GM19238 (cell line): ENCODE measurements around the gene MICAL1.

Source experiments
- DNase-seq: peaks from one replicate; pipeline ENCODE4 v3.0.0; 2011; ENCODE audit warnings: low spot score; ENCODE audit not compliant: insufficient read length

The MICAL1 gene

DNA sequence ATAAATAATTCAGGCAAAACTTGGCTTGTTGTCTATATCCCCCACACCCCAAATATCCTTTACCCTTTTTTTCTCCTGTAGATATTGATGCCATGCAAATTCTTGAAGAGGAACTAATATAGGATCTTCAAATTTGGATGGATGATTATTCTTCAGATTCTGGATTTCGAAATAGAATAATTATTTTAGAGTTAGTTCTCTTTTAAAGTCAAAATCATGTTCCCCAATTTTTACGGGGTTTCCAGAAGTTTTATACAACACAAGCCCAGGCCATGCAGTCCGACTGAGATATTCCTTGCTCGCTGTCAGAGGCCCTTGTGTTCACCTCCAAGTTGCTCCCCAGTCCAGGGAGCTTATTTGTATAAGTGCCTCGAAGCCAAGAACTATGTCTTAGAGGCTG is 19.5 kb downstream of the MICAL1 start:
- DNase-seq, result no peak

DNA sequence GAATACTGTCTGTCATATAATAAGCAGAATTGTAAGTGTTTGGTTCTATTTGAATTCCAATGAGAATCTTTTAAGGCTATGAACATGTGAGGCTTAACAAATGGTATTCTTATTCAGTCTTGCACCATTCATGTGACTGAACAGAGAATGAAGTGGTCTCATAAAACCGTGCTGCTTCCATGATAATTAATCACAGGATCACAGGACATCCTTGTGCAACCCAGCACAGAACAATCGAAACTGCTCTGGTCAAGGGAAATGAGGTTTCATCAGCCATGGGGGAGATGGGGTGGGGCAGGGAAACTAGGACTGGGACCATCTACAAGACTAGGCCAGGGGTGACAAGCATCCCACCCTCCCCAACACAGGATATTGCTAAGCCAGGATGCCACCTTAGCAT is 21.1 kb downstream of the MICAL1 start:
- no peak for DNase-seq

DNA sequence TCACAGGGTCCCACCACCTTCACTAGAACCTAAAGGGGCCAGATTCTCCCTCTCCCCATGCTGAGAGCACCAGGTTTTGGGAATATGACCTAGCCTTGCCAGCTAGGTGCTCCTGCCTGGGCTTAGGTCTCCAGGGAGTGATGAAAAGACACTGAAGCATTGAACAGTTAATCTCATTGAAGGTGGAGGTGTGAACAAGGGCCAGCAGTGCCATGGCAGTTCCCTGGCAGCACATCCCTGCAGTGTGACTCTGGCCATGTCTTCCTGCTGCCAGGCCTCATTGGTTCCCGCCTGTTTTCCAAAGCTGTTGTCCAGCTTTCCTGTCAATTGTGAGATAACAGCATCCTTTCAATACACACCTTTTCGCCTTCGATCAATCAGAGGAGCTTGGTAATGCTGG is 26.1 kb downstream of the MICAL1 start:
- DNase-seq, result no peak

DNA sequence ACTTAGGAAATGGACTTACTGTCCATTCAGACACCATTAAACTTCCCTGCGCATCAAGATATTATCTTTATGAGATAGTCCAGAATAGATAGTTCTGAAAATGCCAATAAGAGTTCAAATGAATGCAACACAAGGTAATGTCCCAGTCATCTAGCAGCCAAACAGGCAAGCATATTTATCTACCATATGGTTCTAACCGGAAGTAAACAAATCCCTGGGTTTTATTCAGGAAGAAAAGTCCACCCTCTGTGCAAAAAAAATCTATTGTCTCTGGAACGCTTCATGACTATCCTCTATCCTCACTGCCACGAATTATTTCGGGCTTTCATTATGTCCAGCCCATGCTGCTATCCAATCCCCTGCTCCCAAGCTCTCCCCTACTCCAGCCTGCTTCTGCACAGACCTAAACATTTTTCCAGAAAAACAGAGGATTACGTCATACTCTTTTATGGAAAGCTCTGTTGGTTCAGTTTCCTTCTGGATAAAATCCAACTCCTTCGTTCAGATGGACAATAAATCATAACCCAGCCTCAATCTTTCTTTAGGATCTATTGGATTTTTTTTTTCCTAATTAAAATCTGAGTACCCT is 26.6 kb downstream of the MICAL1 start:
- no peak for DNase-seq

DNA sequence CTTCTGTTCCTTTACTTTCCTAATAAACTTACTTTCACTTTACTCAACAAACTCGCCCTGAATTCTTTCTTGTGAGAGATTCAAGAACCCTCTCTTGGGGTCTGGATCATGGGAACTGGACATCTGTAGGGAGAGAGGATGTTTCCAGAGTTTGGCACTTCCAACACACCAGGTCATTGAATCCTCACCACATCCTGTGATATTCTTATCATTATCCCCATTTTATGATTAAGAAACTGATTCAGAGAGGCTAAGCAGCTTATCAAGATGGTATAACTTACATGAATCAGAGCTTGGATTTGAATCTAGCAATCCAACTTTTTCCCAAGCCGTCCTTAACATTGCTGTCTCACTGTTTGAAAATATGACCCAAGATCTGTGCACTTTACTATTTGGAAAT is 30.6 kb downstream of the MICAL1 start:
- no peak for DNase-seq

DNA sequence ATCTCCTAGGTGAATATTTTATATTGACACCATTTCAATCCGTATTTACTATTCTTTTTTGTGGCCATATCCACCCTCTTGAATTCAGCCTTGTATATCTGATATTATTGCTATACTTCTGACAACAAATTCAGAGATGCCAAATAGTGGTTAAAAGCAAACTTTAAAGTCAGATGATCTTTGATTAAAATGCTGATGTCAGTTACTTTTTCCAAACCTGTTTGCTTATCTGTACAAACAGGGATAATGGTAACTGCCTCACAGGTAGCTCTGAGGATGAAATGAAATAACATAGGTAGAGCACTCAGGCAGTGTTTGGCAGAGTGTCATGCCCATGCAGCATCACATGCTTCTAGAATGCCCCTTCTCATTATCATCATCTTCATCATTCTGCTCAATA is 34.4 kb downstream of the MICAL1 start:
- no peak for DNase-seq

DNA sequence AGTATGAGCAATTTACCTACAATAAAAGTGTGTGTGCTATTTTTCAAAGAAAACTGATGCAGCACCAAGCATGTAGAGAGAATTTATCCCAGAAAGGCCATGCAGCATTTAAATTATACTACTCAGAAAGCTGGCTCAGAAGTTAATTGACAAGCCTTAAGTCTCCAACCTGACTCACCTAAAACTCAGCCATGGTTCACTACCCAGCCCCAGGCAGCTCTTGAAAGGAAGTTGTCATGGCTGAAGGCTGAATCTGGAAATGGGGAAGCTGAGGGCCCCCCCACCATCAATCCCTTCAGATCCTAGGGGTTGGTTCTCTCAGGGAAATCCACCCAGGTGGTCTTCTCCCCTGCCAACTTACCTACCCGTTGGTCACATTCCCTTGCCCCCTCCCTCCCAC is 34.8 kb downstream of the MICAL1 start:
- no peak for DNase-seq

DNA sequence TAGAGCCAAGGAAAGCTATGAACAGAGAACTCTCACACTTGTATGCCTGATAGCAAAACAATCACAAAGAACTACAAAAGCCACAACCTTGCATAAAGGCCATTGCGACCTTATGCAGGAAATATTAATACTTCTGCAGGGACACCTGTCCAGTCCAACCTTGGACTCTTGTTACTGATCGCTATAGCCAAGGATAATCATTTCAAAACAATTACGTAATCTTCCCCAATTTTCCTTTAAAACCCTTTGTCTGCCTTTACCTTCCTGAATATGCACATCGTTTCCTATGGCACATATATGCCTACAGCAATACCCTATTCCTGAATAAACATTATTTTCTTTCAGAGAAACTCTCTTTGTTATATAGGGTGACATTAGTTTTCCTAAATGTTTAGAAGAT is 37.9 kb downstream of the MICAL1 start:
- no peak for DNase-seq

DNA sequence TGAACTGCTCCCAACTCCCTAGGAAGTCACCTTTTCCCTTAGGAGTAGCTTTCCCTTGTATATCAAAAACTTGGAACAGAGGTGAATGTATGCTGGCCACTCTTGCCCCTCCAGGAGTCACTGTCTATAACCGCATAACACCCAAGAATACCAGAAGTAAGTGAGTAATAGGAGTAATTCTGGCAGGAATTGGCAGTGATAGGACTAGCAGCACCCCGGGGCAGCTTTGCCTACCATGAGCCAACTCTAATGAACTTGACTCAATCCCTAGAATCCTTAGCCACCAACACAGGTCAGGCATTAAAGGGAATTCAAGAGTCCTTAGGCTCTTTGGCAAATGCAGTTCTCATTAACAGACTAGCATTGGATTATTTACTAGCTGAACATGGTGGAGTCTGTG is 44.5 kb downstream of the MICAL1 start:
- no peak for DNase-seq

DNA sequence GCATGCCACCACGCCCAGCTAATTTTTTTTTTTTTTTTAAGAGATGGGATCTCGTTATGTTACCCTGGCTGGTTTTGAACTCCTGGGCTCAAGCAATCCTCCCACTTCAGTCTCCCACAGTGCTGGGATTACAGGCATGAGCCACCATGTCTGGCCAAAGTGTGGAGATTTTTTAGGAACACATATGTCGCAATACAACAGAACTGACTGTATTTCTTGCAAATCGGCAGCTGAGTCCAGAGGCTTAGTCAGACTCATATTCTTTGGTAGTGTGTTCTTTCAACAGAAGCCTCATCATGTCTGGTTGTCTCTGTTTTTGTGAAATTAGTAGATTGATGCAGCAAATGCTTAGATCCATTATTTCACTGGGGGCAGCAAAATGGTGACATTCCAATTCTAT is 49.4 kb downstream of the MICAL1 start:
- no peak for DNase-seq

DNA sequence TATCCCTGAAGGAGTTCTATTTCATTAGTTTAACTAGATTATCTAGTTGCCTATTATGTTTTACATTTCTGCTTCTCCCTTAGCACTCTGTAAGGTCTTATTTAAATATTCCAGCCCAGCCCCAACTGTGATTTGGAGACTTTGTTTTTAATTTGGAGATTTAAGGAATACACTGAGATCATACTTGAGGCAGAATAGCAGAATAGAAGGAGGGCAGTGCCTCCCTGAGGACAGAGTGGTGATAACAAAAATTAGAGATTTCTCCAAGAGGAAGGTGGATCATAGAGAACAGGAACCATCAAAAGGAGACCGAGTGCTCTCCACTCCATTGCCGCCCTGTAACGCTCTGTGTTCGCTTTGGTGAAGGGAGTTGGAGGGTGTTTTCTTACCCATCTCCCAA is 58.6 kb downstream of the MICAL1 start:
- DNase-seq, result no peak

DNA sequence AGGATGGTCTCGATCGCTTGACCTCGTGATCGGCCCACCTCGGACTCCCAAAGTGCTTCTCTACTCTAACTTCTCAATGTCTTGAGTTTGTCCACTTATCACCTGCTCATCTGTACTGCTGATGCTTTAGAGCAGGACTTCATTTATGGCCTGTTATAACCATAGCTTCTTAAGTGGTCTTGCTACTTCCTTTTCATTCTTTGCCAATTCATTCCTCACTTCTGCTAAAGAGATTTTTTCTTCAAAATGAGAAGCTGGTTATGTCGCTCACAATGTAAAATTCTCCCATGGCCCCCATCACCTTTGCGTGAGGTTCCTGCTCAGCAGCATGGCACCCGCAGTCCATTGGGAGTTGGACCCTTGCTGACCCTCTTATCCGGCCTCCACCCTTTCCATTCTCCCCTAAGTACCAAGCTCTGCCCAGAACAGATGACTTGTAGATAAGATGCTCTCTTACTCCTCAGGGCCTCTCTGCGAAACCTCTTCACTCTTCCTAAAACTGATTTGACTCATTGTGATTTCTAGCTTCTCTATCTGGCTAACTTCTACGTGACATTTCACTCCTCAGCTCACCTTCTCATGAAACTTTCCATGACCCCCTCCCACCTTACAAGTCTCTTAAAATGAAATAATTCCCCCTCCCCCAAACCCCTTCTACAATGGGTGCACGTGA is 59.4 kb downstream of the MICAL1 start:
- no peak for DNase-seq
